GM18951 (cell line): ENCODE measurements around the gene MRPS23.

Experiments used
- POLR2A ChIP-seq: IDR thresholded peaks from 4 replicates; pipeline ENCODE4 v1.6.1; 2011; ENCODE audit warnings: mild to moderate bottlenecking; ENCODE audit not compliant: insufficient read length, insufficient read depth; ENCODE audit errors: extremely low read depth
- in situ Hi-C: fragments of 300-500 bp; cut with MboI; formaldehyde crosslinking; loops from one replicate; pipeline ENCODE4 v1.12.0; 2022; ENCODE audit warnings: low sequenced_read_pairs, mixed read lengths, inconsistent platforms; ENCODE audit not compliant: unreplicated experiment

The MRPS23 gene

DNA sequence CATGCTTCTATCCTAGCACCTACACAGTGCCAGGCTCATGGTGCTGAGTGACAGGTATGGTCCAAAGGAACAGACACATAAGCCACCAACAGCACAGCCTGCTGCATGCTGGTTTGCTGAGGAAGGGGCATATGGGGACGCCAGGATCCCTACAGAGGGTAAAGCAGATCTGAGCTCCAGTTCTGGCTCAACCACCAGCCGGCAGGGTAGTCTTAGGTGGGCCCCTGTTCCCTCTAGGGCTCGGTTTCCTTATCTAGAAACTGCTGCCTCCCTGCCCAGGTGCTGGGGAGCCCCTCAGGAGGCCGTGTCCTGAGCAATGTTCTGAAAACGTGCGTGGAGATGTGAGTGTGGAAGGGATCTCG lies 24.2 kb upstream of the MRPS23 start:
- no peak for TF ChIP-seq POLR2A
- in situ Hi-C loops = no loop called here

GRCh38 chr17:57873261-57874057 lies 23.6 kb upstream of the MRPS23 start:
- no peak for TF ChIP-seq POLR2A
- in situ Hi-C loops = no loop called here

DNA sequence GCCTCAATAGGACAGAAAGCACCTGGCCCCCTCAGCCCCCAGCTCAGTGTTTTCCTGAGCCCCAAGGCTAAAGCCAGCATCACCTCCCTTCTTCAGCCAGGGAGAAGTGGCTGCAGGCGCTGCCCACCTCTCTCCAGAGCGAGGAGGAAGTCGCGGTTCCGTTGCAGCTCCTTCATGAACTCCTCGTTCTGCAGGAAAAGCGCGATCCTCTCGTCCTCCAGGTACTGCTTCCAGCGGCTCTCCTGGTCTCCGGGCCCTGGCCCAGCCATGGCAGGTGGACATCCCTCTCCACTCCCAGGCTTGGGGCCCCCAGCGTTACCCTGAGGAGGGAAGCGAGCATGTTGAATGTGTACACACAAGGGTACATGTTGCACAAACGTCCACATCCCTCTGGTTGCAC lies 22.7 kb upstream of the MRPS23 start:
- in situ Hi-C loops = no loop called here
- TF ChIP-seq POLR2A = no peak

GRCh38 chr17:57871863-57872262 lies 22.0 kb upstream of the MRPS23 start:
- in situ Hi-C loops = no loop called here
- TF ChIP-seq POLR2A = no peak

GRCh38 chr17:57871155-57871554 lies 21.3 kb upstream of the MRPS23 start:
- in situ Hi-C loops = no loop called here
- no peak for TF ChIP-seq POLR2A

DNA sequence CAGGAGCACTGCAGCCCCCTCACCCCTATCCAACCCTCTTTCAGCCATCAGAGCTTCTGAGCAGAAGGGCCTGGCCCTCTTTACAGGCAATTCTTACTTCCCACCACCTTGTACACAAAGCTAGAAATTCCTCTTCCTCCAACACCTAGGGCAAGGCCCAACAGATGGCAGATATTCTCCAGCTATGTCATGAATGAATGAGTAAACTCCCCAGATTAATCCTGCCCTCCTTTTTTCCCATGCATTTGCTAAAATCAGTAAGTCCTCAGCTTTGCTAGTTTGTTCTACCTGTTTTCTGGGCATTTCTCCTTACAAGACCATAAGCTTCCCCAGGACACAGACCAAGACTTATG lies 20.4 kb upstream of the MRPS23 start:
- TF ChIP-seq POLR2A = no peak
- in situ Hi-C loops = no loop called here

DNA sequence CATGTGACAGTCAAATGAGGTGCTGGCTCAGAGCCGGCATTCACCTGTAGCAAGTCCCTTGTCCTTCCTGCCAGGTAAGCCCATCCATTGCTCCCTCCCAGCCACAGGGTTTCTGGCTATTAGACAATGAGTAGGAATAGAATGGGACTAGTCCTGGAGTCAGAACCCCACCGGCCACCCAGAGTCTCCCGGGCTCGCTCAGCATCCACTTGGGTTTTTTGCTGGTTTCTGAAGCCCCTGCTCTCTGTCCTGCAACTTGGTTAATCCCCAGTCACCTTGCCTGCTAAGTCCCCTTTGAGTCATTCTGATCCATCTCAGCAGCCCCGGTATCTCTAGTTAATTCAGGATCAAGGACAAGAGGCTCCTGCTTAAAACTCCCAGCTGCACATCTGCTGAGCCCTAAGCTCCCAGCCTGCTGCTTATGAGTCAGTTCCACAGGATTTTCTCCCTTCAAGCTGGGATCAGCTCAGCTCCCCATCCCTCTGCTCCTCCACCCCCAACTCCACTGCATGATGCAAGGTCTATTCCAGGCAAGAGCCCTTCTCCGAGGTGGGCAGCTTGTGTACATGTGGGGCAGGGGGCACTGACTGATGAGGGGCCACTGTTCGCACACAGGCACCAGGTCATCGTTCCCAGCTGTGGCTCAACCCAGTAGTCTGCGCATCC lies 19.9 kb upstream of the MRPS23 start:
- no peak for TF ChIP-seq POLR2A
- in situ Hi-C loops = no loop called here

GRCh38 chr17:57868910-57869616 lies 19.2 kb upstream of the MRPS23 start:
- in situ Hi-C loops = no loop called here
- TF ChIP-seq POLR2A = no peak

DNA sequence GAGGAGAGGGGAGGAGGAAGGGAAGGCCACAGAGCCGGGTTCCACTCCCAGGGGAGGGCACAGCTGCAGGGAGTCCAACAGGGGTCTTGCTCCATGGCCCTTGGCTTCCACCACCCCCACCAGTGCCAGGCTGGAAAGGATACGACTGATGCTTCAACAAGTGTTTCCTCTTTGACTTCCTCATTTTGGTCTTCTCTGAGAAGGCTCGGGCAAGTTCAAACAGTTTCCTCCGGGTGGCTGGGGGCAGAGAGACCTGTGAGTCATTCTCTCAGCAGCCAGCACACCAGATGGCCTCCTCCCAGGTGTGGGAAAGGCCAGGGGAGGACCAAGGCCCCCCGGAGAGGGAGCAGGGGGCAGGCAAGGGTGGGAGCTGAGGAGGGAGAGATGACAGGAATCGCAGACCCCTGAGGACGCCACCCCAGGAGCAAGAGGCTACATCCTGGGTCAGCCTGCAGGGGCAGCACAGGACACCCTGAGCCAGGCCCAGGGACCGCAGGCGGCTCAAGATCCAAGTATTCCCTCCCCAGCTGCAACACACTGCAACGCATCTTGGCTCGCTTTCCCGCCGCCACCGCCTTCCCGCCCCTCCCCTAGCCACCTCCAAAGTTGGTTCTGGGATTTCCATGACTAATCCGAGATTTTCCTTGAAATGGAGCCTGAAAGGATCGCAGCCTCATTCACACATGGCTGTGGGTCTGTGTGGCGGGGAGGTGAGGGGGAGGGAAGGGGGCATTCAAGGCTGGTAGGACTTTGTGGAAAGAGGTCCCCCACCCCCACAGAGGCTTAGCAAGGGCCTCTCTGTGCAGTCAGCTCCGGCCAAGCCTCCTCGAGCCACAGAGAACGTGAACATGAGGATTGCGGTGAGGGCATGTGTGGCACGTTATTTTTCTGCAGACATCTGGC lies 18.4 kb upstream of the MRPS23 start:
- in situ Hi-C loops = no loop called here
- no peak for TF ChIP-seq POLR2A

- no peak for TF ChIP-seq POLR2A
- in situ Hi-C loops = no loop called here
Measured at GRCh38 chr17:57867126-57867525, 17.3 kb upstream of the MRPS23 start.

DNA sequence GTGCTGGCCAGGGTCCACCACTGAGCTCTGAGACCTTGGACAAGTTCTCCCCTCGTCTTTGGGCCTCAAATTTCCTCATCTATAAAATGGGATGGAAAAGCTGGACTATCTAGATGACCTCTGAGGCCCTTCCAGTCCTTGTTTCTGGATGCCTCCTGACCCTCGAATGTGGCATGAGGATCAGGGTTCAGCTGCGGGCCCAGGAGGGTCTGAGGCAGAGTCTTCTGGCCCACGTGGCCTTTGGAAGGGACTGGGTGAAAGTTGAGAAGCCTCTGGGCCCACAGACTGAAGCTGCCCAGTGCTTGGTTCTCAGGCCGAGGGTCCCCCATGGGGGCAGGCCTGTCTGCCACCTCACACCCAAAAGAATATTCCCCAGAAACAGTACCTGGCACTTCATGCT lies 16.9 kb upstream of the MRPS23 start:
- in situ Hi-C loops = no loop called here
- no peak for TF ChIP-seq POLR2A

GRCh38 chr17:57866319-57866718 lies 16.5 kb upstream of the MRPS23 start:
- in situ Hi-C loops = no loop called here

DNA sequence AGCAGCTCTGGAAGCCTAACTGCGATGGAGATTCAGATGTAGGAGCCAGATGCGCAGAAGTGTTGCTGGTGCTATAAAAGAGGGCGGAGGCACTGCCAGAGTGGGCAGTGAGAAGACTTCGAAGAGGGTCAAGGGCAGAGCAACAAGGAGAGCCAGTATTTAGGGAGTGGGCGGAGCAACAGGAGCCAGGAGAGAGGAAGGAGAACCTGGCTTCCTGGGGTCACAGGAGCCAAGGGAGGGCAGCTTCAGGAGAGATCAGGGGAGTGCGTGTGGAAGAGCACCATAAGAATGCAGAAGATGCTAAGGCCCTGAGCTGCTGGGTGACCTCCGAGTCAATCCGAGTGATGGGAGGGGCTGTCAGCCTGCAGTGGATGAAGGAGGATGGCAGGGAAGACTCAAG lies 14.4 kb upstream of the MRPS23 start:
- TF ChIP-seq POLR2A = no peak
- in situ Hi-C loops = no loop called here

More at GRCh38 chr17:57866319-57866718, 16.5 kb upstream of the MRPS23 start:
- no peak for TF ChIP-seq POLR2A
